ENCODE data around the gene COL23A1.

- TF ChIP-seq CTCF (optimal IDR thresholded peaks at IDR 0.05 in 1 of 3, IDR thresholded peaks at IDR 0.05 in 1 of 3, conservative IDR thresholded peaks at IDR 0.05 in 1 of 3; ENCODE audit: extremely low read depth in 1 of 3, insufficient read depth in 2 of 3, low read length in 3 of 3) (no peak), EZH2 (IDR thresholded peaks at IDR 0.05; ENCODE audit: low read length) (no peak)
Observed at GRCh38 chr5:178499352-178499751, 90.8 kb downstream of the COL23A1 start.
